DOHH2 (cell line): ENCODE measurements around the gene SLC26A1.

Experiments used
- H3F3A ChIP-seq: fragments of 200-600 bp; sonication (generic), shearing (Covaris generic); 2 replicates; pipeline ENCODE4 v1.6.0; 2016; ENCODE audit warnings: antibody characterized with exemption, mild to moderate bottlenecking; ENCODE audit not compliant: control insufficient read depth, insufficient read depth
- H3K27ac ChIP-seq: fragments of 200-600 bp; sonication (generic); 2 replicates; pipeline ENCODE4 v1.5.1; 2014; ENCODE audit warnings: low read depth, mild to moderate bottlenecking, low read length, moderate library complexity
- H3K27me3 ChIP-seq: fragments of 200-600 bp; sonication (generic); 2 replicates; pipeline ENCODE4 v1.6.1; 2014; ENCODE audit warnings: mild to moderate bottlenecking, low read length, mixed read lengths; ENCODE audit not compliant: control insufficient read depth
- H3K36me3 ChIP-seq: fragments of 200-600 bp; sonication (generic); 2 replicates; pipeline ENCODE4 v1.6.1; 2014; ENCODE audit warnings: mild to moderate bottlenecking, low read length, moderate library complexity, mixed read lengths; ENCODE audit not compliant: control insufficient read depth
- H3K4me1 ChIP-seq: fragments of 200-600 bp; sonication (generic); 2 replicates; pipeline ENCODE4 v1.6.1; 2014; ENCODE audit warnings: mild to moderate bottlenecking, low read length, mixed read lengths; ENCODE audit not compliant: control insufficient read depth
- H3K4me2 ChIP-seq: fragments of 200-600 bp; sonication (generic); 2 replicates; pipeline ENCODE4 v1.6.0; 2014; ENCODE audit warnings: mild to moderate bottlenecking, low read length, moderate library complexity
- H3K4me3 ChIP-seq: fragments of 200-600 bp; sonication (generic); 2 replicates; pipeline ENCODE4 v1.5.1; 2014; ENCODE audit warnings: mild to moderate bottlenecking, low read length, mixed read lengths
- H3K79me2 ChIP-seq: fragments of 200-600 bp; sonication (generic); 2 replicates; pipeline ENCODE4 v1.6.1; 2014; ENCODE audit warnings: mild to moderate bottlenecking, low read length, mixed read lengths; ENCODE audit not compliant: control insufficient read depth
- H3K9me2 ChIP-seq: fragments of 200-600 bp; sonication (generic); replicated peaks from 2 replicates; pipeline ENCODE4 v1.6.1; 2014; ENCODE audit warnings: mild to moderate bottlenecking, low read length, mixed read lengths; ENCODE audit not compliant: control insufficient read depth
- H3K9me3 ChIP-seq: fragments of 200-600 bp; sonication (generic); 2 replicates; pipeline ENCODE4 v1.6.1; 2014; ENCODE audit warnings: antibody characterized with exemption, low read length, mixed read lengths; ENCODE audit not compliant: control insufficient read depth, insufficient read depth
- H4K20me1 ChIP-seq: fragments of 200-600 bp; sonication (generic); 2 replicates; pipeline ENCODE4 v1.6.0; 2014; ENCODE audit warnings: low read depth, mild to moderate bottlenecking, antibody characterized with exemption, low read length, moderate library complexity; ENCODE audit not compliant: control insufficient read depth, insufficient read depth
- CTCF ChIP-seq: fragments of 200-600 bp; sonication (generic); IDR thresholded peaks from one replicate; pipeline ENCODE4 v1.5.1; 2014; ENCODE audit warnings: antibody characterized with exemption, mild to moderate bottlenecking, low read depth, low read length; ENCODE audit not compliant: poor library complexity, severe bottlenecking
- EZH2phosphoT487 ChIP-seq: fragments of 200-600 bp; sonication (generic); IDR thresholded peaks from 2 replicates; pipeline ENCODE4 v1.6.1; 2017; ENCODE audit warnings: borderline replicate concordance, mild to moderate bottlenecking, antibody characterized with exemption, low read length, moderate library complexity, mixed read lengths

SLC26A1 gene

DNA sequence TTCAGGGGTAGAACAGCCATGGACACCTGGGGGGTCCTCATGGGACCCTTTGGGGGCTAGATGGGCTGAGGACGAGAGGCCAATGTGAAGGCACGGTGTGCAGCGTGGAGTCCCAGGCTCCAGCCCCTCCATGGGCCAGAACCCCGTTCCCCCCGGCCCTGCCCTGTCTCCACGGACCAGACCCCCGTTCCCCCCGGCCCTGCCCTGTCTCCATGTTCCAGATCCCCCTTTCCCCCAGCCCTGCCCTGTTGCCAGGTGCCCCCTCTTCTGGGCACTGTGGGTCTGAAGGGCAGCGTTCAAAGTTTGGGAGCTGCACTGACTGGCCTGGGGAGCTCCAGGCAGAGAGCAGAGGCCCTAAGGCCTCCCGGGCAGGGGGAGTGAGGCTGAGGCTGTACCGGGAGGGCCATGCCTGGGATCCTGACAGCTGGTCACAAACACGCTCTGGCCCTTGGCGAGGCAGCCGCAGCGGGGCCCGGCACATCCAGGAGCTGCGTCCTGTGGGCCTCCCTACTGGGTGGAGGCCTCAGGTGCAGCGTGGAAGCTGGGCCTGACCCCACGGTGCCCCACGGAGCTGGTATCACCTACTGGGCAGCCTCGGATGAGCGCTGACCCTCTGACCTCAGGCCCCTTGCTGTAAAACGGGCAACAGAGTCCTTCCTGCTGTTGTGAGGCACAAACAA lies 28.7 kb downstream of the SLC26A1 start:
- H3K9me2 ChIP-seq: no peaks in the 10 kb centered on the region
- H3K79me2 ChIP-seq: no peaks in the 10 kb centered on the region
- H3K9me3 ChIP-seq: no peaks in the 10 kb centered on the region
- H3F3A ChIP-seq: no peaks in the 10 kb centered on the region
- no peak overlapping the region for H3K4me2 ChIP-seq
- no peak overlapping the region for H3K4me3 ChIP-seq
- no peaks in the 10 kb centered on the region for H3K27me3 ChIP-seq
- no peak overlapping the region for H3K27ac ChIP-seq
- no peaks in the 10 kb centered on the region; the same call in 1 of the 2 replicates for H4K20me1 ChIP-seq
- no peaks in the 10 kb centered on the region for H3K36me3 ChIP-seq
- no peaks in the 10 kb centered on the region for H3K4me1 ChIP-seq
- TF ChIP-seq EZH2phosphoT487 (no peak), CTCF (no peak)

DNA sequence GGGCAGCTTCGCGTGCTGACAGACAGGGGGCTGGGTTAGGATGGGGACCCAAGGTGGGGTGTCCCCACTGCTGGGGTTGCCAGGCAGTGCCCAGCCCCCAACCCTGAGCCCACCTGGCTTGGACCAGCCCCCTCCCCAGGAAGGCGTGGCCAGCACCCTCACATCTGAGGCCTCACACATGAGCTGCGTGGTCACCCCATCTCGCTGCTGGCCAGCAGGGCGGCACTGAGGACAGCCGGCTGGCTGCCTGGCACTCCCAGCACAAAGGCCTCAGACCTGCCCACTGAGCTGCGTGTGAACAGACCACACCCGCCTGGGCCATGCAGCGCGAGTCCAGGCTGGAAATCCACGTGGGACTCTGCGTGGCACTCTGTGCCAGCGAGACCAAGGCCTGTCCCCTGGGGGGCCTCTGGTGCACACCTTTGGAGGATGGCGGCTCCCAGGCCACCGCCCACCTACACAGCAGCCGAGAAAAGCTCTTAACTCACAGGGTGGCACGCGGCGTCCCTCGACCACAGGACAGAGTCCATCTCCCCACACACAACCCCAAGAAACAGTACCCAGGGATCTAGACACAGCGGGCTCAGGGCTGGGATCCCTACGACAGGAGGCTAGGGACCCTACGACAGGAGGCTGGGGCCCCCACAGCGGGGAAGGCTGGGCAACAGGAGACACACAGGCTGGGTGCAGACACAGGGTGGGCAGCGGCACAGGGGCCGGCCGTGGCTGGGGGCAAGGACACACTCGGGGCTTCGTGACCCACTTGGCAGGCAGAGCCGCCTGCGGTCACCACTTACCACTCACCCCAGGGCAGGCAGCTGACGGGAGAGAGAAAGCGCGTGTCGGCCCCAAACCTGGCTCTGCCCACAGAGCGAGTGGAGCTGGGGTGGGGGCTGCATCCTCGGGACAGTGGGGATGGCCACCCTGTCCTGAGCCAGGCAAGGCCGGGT lies 29.7 kb downstream of the SLC26A1 start:
- no peak overlapping the region for H3K4me2 ChIP-seq

More for the DNA sequence above, 29.7 kb downstream of the SLC26A1 start:
- Histone ChIP-seq H3K4me1 (no peaks in the 10 kb centered on the region), H3F3A (no peaks in the 10 kb centered on the region), H3K27ac (no peak overlapping the region), H3K4me3 (no peak overlapping the region), H3K9me2 (no peaks in the 10 kb centered on the region), H3K36me3 (no peaks in the 10 kb centered on the region), H3K9me3 (no peaks in the 10 kb centered on the region), H4K20me1 (no peaks in the 10 kb centered on the region; the same call in 1 of the 2 replicates), H3K27me3 (no peaks in the 10 kb centered on the region), H3K79me2 (no peaks in the 10 kb centered on the region)
- no peak for TF ChIP-seq CTCF
- TF ChIP-seq EZH2phosphoT487: no peak
